ENCODE results near the gene TMOD1. TPM values are rescaled to one million over a fixed set of nuclear protein-coding genes. Genes with fewer than 3 reads are reported as not detected.
"Not testable (repeated sequence)": the region's sequence is repeated elsewhere in the genome, so short reads cannot be mapped to it uniquely, and the experiment has no call there.

The TMOD1 gene
- total RNA-seq, 1 experiment from 2014 or later, result not detected

- H3K27ac ChIP-seq (ENCODE audit: low read length), result no peak overlapping the region
- ATAC-seq, result no peak
- no peak for TF ChIP-seq EZH2phosphoT487 (IDR thresholded peaks at IDR 0.05; ENCODE audit: borderline replicate concordance, low read length)
- TF ChIP-seq EZH2 (IDR thresholded peaks at IDR 0.05; ENCODE audit: low read length, unreplicated experiment), result no peak
- TF ChIP-seq CTCF (conservative IDR thresholded peaks at IDR 0.05; ENCODE audit: low read depth, low read length), result no peak
- no peaks in the 10 kb centered on the region for H3K4me1 ChIP-seq (ENCODE audit: insufficient read depth, low read length)
- no TSS peak for BruUV-seq (replicated peaks)
- intact Hi-C loops (cut with micrococcal nuclease), result no loop called here
- no peak overlapping the region for H3K4me2 ChIP-seq (ENCODE audit: low read length)
- no peaks in the 10 kb centered on the region for H3F3A ChIP-seq (ENCODE audit: low read length, unreplicated experiment)
- no peak for DNase-seq
- ChIA-PET POLR2A (ENCODE audit: unreplicated experiment) (no interaction called here), CTCF (no interaction called here)
- H4K20me1 ChIP-seq (ENCODE audit: low read length), result no peaks in the 10 kb centered on the region
- H3K79me2 ChIP-seq (ENCODE audit: low read length), result no peaks in the 10 kb centered on the region
- no peaks in the 10 kb centered on the region for H3K27me3 ChIP-seq (ENCODE audit: low read length)
- no peaks in the 10 kb centered on the region for H3K9me3 ChIP-seq (ENCODE audit: low read length)
- no peak overlapping the region for H3K4me3 ChIP-seq (ENCODE audit: low read length)
- no peaks in the 10 kb centered on the region for H3K36me3 ChIP-seq (ENCODE audit: low read depth, low read length)
- no peaks in the 10 kb centered on the region for H3K9me2 ChIP-seq (replicated peaks; ENCODE audit: low read length)
- H2AFZ ChIP-seq (ENCODE audit: low read length), result no peak overlapping the region
- no peak overlapping the region for H3K9ac ChIP-seq (ENCODE audit: low read length)
These were observed 77.4 kb downstream of the TMOD1 start for GRCh38 chr9:97578846-97579245.

- H4K20me1 ChIP-seq (ENCODE audit: low read length), result no peaks in the 10 kb centered on the region
- no peaks in the 10 kb centered on the region for H3K9me3 ChIP-seq (ENCODE audit: low read length)
- H3K79me2 ChIP-seq (ENCODE audit: low read length), result no peaks in the 10 kb centered on the region
- ChIA-PET POLR2A (ENCODE audit: unreplicated experiment) (no interaction called here), CTCF (no interaction called here)
- intact Hi-C loops (cut with micrococcal nuclease), result no loop called here
- no peaks in the 10 kb centered on the region for H3K27me3 ChIP-seq (ENCODE audit: low read length)
- no peak overlapping the region for H3K4me3 ChIP-seq (ENCODE audit: low read length)
- no peak for DNase-seq
- no peak overlapping the region for H3K27ac ChIP-seq (ENCODE audit: low read length)
- no peak overlapping the region for H3K9ac ChIP-seq (ENCODE audit: low read length)
- H3K4me2 ChIP-seq (ENCODE audit: low read length), result no peak overlapping the region
- H3K4me1 ChIP-seq (ENCODE audit: insufficient read depth, low read length), result no peaks in the 10 kb centered on the region
- no peak for TF ChIP-seq CTCF (conservative IDR thresholded peaks at IDR 0.05; ENCODE audit: low read depth, low read length)
- TF ChIP-seq EZH2 (IDR thresholded peaks at IDR 0.05; ENCODE audit: low read length, unreplicated experiment), result no peak
- no peak for TF ChIP-seq EZH2phosphoT487 (IDR thresholded peaks at IDR 0.05; ENCODE audit: borderline replicate concordance, low read length)
- H3K36me3 ChIP-seq (ENCODE audit: low read depth, low read length), result no peaks in the 10 kb centered on the region
- H2AFZ ChIP-seq (ENCODE audit: low read length), result no peak overlapping the region
- H3F3A ChIP-seq (ENCODE audit: low read length, unreplicated experiment), result no peaks in the 10 kb centered on the region
- no peak for ATAC-seq
- H3K9me2 ChIP-seq (replicated peaks; ENCODE audit: low read length), result no peaks in the 10 kb centered on the region
- BruUV-seq (replicated peaks), result no TSS peak
These were observed 78.4 kb downstream of the TMOD1 start for GRCh38 chr9:97579914-97580313.

DNA sequence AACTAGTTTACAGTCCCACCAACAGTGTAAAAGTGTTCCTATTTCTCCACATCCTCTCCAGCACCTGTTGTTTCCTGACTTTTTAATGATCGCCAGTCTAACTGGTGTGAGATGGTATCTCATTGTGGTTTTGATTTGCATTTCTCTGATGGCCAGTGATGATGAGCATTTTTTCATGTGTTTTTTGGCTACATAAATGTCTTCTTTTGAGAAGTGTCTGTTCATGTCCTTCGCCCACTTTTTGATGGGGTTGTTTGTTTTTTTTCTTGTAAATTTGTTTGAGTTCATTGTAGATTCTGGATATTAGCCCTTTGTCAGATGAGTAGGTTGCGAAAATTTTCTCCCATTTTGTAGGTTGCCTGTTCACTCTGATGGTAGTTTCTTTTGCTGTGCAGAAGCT is 80.1 kb downstream of the TMOD1 start:
- H3F3A ChIP-seq (ENCODE audit: low read length, unreplicated experiment); H3K9me3 ChIP-seq (ENCODE audit: low read length); H3K36me3 ChIP-seq (ENCODE audit: low read depth, low read length); H3K27ac ChIP-seq (ENCODE audit: low read length); H4K20me1 ChIP-seq (ENCODE audit: low read length); DNase-seq; H3K4me1 ChIP-seq (ENCODE audit: insufficient read depth, low read length); H3K4me3 ChIP-seq (ENCODE audit: low read length); BruUV-seq (replicated peaks); H3K79me2 ChIP-seq (ENCODE audit: low read length); H3K27me3 ChIP-seq (ENCODE audit: low read length); H3K4me2 ChIP-seq (ENCODE audit: low read length); intact Hi-C loops (cut with micrococcal nuclease); H3K9ac ChIP-seq (ENCODE audit: low read length); CTCF ChIA-PET; H2AFZ ChIP-seq (ENCODE audit: low read length); H3K9me2 ChIP-seq (replicated peaks; ENCODE audit: low read length); ATAC-seq; POLR2A ChIA-PET (ENCODE audit: unreplicated experiment): not testable (repeated sequence)

GRCh38 chr9:97584778-97585177 is 83.3 kb downstream of the TMOD1 start:
- H3K4me1 ChIP-seq (ENCODE audit: insufficient read depth, low read length); ATAC-seq; H4K20me1 ChIP-seq (ENCODE audit: low read length); H3K27ac ChIP-seq (ENCODE audit: low read length); H3F3A ChIP-seq (ENCODE audit: low read length, unreplicated experiment); H3K9me3 ChIP-seq (ENCODE audit: low read length); CTCF ChIA-PET; POLR2A ChIA-PET (ENCODE audit: unreplicated experiment); intact Hi-C loops (cut with micrococcal nuclease); H3K4me2 ChIP-seq (ENCODE audit: low read length); H2AFZ ChIP-seq (ENCODE audit: low read length); H3K79me2 ChIP-seq (ENCODE audit: low read length); H3K36me3 ChIP-seq (ENCODE audit: low read depth, low read length); H3K9ac ChIP-seq (ENCODE audit: low read length); H3K4me3 ChIP-seq (ENCODE audit: low read length); H3K27me3 ChIP-seq (ENCODE audit: low read length); BruUV-seq (replicated peaks); DNase-seq; H3K9me2 ChIP-seq (replicated peaks; ENCODE audit: low read length): not testable (repeated sequence)

- BruUV-seq (replicated peaks); CTCF ChIA-PET; DNase-seq; H3K4me3 ChIP-seq (ENCODE audit: low read length); H3K9ac ChIP-seq (ENCODE audit: low read length); H3K4me2 ChIP-seq (ENCODE audit: low read length); H3K79me2 ChIP-seq (ENCODE audit: low read length); H3K4me1 ChIP-seq (ENCODE audit: insufficient read depth, low read length); intact Hi-C loops (cut with micrococcal nuclease); H3K9me2 ChIP-seq (replicated peaks; ENCODE audit: low read length); H4K20me1 ChIP-seq (ENCODE audit: low read length); ATAC-seq; POLR2A ChIA-PET (ENCODE audit: unreplicated experiment); H2AFZ ChIP-seq (ENCODE audit: low read length); H3K36me3 ChIP-seq (ENCODE audit: low read depth, low read length); H3K27ac ChIP-seq (ENCODE audit: low read length); H3K27me3 ChIP-seq (ENCODE audit: low read length); H3F3A ChIP-seq (ENCODE audit: low read length, unreplicated experiment); H3K9me3 ChIP-seq (ENCODE audit: low read length): not testable (repeated sequence)
These were observed 85.4 kb downstream of the TMOD1 start for GRCh38 chr9:97586909-97587308.
